ENCODE data around the gene DOCK3. TPM values are rescaled to one million over a fixed set of nuclear protein-coding genes. Genes with fewer than 3 reads are reported as not detected.
"Not testable (repeated sequence)": the region's sequence is repeated elsewhere in the genome, so short reads cannot be mapped to it uniquely, and the experiment has no call there.

The DOCK3 gene
- total RNA-seq, 2 donors from 2014 or later = 0.02 to 0.32 TPM

DNA sequence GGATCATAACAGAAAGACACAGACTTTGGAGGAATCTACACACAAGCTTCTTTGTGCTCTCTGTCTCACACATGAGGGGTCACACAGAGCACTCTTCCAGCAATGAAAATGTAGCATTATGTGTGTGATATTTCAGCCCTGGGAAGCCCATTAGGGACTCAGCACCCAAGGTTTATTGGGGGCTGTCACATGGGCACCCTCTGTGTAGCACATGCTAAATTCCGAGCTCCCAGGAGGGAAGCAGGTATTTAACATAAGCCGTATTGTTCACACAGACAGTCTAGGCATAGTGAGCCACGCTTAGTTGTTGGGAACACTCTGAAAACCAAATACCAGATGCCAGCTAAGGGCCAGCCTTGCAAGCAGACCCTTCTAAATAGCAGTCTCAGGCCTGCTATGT lies 448.8 kb downstream of the DOCK3 start:
- H3K4me3 ChIP-seq = no peak overlapping the region
- no peaks in the 10 kb centered on the region for H3K9me3 ChIP-seq
- no peak overlapping the region for H3K9ac ChIP-seq (ENCODE audit: low read depth in 2 of 2, low read length in 2 of 2)
- H3K27ac ChIP-seq = no peak overlapping the region
- DNase-seq = no peak
- no peaks in the 10 kb centered on the region for H3K36me3 ChIP-seq
- no peaks in the 10 kb centered on the region for H3K27me3 ChIP-seq
- intact Hi-C loops (cut with DNase I) = no loop called here
- H3K4me1 ChIP-seq = no peaks in the 10 kb centered on the region
- TF ChIP-seq, protein P1, sequence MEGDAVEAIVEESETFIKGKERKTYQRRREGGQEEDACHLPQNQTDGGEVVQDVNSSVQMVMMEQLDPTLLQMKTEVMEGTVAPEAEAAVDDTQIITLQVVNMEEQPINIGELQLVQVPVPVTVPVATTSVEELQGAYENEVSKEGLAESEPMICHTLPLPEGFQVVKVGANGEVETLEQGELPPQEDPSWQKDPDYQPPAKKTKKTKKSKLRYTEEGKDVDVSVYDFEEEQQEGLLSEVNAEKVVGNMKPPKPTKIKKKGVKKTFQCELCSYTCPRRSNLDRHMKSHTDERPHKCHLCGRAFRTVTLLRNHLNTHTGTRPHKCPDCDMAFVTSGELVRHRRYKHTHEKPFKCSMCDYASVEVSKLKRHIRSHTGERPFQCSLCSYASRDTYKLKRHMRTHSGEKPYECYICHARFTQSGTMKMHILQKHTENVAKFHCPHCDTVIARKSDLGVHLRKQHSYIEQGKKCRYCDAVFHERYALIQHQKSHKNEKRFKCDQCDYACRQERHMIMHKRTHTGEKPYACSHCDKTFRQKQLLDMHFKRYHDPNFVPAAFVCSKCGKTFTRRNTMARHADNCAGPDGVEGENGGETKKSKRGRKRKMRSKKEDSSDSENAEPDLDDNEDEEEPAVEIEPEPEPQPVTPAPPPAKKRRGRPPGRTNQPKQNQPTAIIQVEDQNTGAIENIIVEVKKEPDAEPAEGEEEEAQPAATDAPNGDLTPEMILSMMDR (IDR thresholded peaks at IDR 0.05) = no peak

DNA sequence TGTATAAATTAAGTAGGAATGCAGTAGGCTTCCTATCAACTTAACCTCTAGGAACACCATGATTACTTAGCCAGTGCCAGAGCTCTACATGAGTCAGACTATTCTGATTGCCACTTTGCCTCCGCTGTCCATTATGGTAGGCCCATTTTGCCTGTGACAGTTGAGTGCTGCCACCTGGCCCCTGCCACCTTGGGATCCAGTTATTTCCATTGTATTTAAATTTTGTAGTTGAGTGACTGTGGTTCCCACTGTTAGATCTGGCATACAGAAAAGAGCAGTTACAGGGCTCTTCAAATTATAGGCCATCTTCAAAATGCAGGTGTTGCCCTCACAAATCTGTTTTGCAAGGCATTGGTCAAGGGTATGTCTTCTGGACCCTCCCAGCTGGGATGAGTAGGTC lies 456.9 kb downstream of the DOCK3 start:
- H3K9me3 ChIP-seq = not testable (repeated sequence)

DNA sequence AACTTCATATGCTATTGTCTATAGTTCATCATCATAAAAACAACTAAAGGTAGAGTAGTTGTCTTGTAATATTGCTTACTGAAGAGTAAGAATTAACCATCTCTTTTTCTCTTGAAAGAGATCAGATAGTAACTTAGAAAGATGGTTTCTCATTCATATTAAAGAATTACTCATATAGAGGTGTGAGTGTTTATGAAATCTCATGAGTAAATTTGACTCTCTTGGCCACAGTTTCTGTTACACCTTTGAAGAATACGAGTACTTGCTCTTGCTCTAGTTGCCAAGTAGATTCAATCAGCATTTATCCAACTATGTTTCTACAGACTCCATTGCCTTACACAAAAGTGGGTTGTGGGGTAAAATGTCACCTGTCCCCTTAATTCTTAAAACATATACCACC lies 463.0 kb downstream of the DOCK3 start:
- Histone ChIP-seq H3K4me1 (no peaks in the 10 kb centered on the region), H3K9me3 (no peaks in the 10 kb centered on the region), H3K36me3 (no peaks in the 10 kb centered on the region), H3K4me3 (no peak overlapping the region), H3K27me3 (no peaks in the 10 kb centered on the region), H3K27ac (no peak overlapping the region), H3K9ac (ENCODE audit: low read depth in 2 of 2, low read length in 2 of 2) (no peak overlapping the region)
- DNase-seq = no peak
- intact Hi-C loops (cut with DNase I) = no loop called here
- TF ChIP-seq, protein P1 (IDR thresholded peaks at IDR 0.05) = no peak

More for the DNA sequence above, 456.9 kb downstream of the DOCK3 start:
- intact Hi-C loops (cut with DNase I); DNase-seq; H3K27me3 ChIP-seq; H3K27ac ChIP-seq; H3K4me1 ChIP-seq; H3K4me3 ChIP-seq; H3K9ac ChIP-seq (ENCODE audit: low read depth in 2 of 2, low read length in 2 of 2); H3K36me3 ChIP-seq: not testable (repeated sequence)

DNA sequence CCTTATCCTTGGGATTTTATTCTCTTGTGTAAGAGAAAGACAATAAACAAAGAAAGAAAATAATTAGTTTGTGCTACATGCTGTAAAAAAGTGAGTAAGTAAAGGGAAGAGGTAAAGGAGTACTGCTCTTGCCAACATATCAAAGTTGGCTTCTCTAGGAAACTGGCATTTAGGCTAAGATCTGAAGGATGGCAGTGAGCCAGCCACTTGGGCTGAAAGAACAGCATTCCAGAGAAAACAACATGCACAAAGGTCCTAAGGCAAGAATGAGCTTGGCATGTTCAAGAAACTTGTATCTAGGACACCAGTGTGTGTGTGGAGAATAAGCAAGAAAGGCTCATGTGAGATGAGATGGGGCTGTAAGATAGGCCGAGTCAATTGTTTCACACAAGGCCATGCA lies 464.9 kb downstream of the DOCK3 start:
- H3K27me3 ChIP-seq = no peaks in the 10 kb centered on the region
- H3K4me3 ChIP-seq = no peak overlapping the region
- intact Hi-C loops (cut with DNase I) = no loop called here
- no peak overlapping the region for H3K9ac ChIP-seq (ENCODE audit: low read depth in 2 of 2, low read length in 2 of 2)
- no peak overlapping the region for H3K27ac ChIP-seq
- no peaks in the 10 kb centered on the region for H3K4me1 ChIP-seq
- TF ChIP-seq, protein P1 (IDR thresholded peaks at IDR 0.05) = no peak
- H3K36me3 ChIP-seq = no peaks in the 10 kb centered on the region
- DNase-seq = no peak
- H3K9me3 ChIP-seq = no peaks in the 10 kb centered on the region

DNA sequence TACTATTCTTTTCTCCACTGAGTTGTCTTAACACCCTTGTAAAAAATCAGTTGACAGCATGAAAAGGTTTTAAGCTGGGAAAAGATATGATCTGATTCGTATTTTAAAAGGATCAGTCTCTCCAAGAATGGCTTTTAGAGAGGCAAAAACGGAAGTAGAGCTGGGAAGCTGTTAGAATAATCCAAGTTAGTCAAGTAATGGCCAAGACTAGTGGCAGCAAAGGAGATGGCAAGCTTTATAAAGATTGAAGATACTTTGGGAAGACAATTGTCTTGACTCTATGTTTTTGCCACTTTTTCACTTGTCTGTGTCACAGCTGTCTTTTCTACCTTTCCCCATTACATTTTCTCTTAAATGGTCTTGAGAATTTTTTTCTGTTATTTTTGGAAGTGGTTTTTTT lies 466.8 kb downstream of the DOCK3 start:
- intact Hi-C loops (cut with DNase I) = no loop called here
- Histone ChIP-seq H3K27me3 (no peaks in the 10 kb centered on the region), H3K4me1 (no peaks in the 10 kb centered on the region), H3K9ac (ENCODE audit: low read depth in 2 of 2, low read length in 2 of 2) (no peak overlapping the region), H3K27ac (no peak overlapping the region), H3K4me3 (no peak overlapping the region), H3K36me3 (no peaks in the 10 kb centered on the region), H3K9me3 (no peaks in the 10 kb centered on the region)
- TF ChIP-seq, protein P1 (IDR thresholded peaks at IDR 0.05) = no peak
- no peak for DNase-seq

DNA sequence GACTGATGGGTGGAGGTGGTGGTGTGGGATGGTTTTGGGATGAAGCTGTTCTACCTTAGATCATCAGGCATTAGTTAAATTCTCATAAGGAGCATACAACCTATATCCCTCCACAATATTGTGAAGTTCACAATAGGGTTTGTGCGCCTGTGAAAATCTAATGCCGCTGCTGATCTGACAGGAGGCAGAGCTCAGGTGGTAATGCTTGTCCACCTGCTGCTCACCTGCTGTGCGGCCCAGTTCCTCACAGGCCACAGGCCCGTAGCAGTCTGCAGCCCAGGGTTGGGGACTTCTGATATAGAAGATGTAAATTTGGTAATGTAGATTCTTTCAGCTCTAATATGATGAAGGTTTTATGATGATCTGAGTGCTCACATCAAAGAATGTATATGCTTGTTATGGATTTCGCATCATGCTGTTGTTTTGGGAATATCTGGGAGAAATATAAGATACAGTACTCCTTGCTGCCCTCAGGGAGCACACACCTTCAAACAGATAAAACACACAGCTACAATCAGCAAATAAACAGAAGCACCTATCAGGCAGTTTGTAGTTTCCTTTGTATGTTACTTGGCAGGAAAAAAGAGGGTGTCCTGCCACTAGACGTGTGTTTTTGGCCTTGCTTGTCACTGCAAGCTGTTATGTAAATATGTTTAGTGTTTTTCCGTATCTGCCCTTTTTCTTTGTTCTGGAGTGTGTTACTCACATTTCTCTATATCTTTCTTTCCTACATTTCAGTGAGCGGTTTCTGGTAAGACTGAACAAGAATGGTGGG lies 471.3 kb downstream of the DOCK3 start:
- H3K36me3 ChIP-seq = no peaks in the 10 kb centered on the region
- no peak for DNase-seq
- H3K4me3 ChIP-seq = no peak overlapping the region
- no peaks in the 10 kb centered on the region for H3K9me3 ChIP-seq
- H3K4me1 ChIP-seq = no peaks in the 10 kb centered on the region
- no peaks in the 10 kb centered on the region for H3K27me3 ChIP-seq
- TF ChIP-seq, protein P1 (IDR thresholded peaks at IDR 0.05) = no peak
- no peak overlapping the region for H3K9ac ChIP-seq (ENCODE audit: low read depth in 2 of 2, low read length in 2 of 2)
- no peak overlapping the region for H3K27ac ChIP-seq
- intact Hi-C loops (cut with DNase I) = no loop called here
